Fibroblast of pulmonary artery (primary cell): ENCODE data around the gene SMC1B.
"Not testable (repeated sequence)": the region's sequence is repeated elsewhere in the genome, so short reads cannot be mapped to it uniquely, and the experiment has no call there.

ENCODE experiments used
- DNase-seq: peaks from one replicate; pipeline ENCODE4 v3.0.0-alpha.2; 2010; ENCODE audit warnings: low read depth
- H3K4me3 ChIP-seq: replicated peaks from 2 replicates; pipeline ENCODE4 v1.5.1; 2011; ENCODE audit warnings: low read depth, mild to moderate bottlenecking, control low read depth, low read length, moderate library complexity
- TF ChIP-seq, protein P1 (sequence below): IDR thresholded peaks from 2 replicates; pipeline ENCODE4 v1.5.1; 2011; ENCODE audit warnings: mild to moderate bottlenecking, control low read depth, low read length, inconsistent platforms; ENCODE audit errors: missing control alignments

SMC1B gene

DNA sequence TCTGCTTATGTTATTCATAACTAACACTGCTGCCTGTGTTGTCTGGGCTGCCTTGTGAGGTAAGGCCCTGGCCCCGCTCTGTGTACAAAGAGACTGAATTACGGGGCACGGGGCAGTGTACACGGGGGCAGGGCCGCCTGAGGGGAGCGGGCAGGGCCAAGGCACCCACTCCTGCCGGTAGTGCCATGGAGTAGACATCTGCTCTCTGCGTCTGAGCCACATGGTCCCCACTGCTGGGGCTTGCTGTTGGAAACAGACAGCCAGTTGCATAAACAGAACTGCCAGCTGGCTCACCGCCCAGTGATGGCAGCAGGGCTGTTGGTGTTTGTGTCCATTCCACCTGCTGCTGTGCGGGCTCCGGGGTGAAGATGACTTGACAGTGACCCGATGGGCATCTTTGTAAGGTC lies 83.9 kb downstream of the SMC1B start:
- TF ChIP-seq, protein P1, sequence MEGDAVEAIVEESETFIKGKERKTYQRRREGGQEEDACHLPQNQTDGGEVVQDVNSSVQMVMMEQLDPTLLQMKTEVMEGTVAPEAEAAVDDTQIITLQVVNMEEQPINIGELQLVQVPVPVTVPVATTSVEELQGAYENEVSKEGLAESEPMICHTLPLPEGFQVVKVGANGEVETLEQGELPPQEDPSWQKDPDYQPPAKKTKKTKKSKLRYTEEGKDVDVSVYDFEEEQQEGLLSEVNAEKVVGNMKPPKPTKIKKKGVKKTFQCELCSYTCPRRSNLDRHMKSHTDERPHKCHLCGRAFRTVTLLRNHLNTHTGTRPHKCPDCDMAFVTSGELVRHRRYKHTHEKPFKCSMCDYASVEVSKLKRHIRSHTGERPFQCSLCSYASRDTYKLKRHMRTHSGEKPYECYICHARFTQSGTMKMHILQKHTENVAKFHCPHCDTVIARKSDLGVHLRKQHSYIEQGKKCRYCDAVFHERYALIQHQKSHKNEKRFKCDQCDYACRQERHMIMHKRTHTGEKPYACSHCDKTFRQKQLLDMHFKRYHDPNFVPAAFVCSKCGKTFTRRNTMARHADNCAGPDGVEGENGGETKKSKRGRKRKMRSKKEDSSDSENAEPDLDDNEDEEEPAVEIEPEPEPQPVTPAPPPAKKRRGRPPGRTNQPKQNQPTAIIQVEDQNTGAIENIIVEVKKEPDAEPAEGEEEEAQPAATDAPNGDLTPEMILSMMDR, result no peak
- no peak overlapping the region for H3K4me3 ChIP-seq
- no peak for DNase-seq

DNA sequence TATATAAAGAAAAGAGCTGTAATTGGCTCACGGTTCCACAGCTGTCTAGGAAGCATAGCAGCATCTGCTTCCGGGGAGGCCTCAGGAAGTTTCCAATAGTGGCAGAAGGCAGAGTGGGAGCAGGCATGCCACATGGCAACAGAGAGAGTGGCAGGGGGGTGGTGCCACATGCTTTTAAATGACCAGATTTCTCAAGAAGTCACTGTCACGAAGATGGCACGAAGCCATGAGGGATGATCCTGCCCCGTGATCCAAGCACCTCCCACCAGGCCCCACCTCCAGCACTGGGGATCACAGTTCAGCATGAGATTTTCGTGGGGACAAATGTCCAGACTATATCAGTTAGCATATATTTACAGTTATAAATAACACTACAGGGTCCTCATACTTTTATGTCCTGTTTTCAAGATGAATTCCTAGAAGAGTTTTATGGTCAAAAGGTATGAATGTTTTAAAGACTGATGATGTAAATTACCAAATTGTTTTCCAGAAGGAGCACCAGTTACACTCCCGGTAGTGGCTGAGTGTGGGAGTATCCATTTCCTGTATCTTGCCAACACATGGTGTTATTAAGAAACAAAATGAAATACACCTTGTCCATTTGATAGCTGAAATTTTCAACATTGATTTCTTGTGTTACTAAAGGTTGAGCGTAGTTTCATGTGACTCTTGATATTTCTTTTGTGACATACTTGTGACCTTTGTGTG lies 84.4 kb downstream of the SMC1B start:
- TF ChIP-seq, protein P1, result no peak
- DNase-seq, result no peak
- no peak overlapping the region for H3K4me3 ChIP-seq

DNA sequence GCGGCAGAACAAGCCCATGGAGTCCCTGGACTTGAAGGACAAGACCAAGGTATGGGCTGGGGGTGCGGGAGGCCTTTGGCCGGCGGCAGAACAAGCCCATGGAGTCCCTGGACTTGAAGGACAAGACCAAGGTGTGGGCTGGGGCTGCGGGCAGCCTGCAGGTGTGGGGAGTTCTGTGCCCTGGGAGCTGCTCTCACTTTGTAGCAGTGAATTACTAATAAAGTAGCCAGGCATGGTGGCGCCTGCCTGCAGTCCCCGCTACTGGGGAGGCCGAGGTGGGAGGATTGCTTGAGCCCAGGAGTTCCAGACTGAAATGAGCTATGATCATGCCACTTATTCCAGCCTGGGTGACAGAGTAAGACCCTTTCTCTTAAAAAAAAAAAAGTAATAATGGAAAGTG lies 85.1 kb downstream of the SMC1B start:
- not testable (repeated sequence) for DNase-seq, H3K4me3 ChIP-seq

DNA sequence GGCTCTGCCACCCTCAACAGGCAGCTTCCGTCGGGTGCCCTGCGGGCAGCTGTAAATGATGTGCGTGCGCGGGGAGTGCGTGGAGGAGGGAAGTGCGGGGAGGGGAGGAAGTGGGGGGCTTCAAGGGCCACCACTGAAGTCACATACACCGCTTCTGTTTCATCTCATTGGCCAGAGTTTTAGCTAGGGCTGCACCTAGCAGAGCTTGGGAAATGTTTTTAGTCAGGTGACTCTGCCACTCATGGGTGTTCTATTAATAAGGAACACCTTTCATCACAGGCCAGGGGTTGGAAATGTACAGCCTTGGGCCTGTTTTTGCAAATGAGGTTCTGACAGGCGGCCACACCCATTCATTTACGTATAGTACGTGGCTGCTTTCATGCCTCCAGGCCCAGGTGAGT lies 89.1 kb downstream of the SMC1B start:
- DNase-seq, result no peak
- H3K4me3 ChIP-seq, result no peak overlapping the region
- TF ChIP-seq, protein P1, result no peak

DNA sequence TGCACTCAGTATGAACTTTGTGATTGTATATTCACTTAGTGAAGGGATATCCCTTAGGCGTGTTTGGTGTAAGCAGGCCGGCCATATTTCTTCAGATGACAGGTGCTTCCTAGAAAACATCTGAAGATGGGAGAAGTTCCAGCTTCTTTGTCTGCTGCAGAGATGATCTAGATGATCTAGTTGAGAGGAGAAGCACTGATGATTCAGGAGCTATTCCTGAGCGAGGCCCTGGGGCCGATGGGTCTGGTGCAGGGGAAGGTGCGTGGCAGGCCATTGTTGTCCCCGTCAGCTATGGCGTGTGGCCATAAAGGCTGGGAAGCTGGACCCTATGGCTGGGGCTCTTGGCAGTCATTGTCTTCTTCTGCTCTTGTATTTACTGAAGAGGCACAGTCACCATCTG lies 89.7 kb downstream of the SMC1B start:
- TF ChIP-seq, protein P1, result no peak
- no peak for DNase-seq
- no peak overlapping the region for H3K4me3 ChIP-seq

DNA sequence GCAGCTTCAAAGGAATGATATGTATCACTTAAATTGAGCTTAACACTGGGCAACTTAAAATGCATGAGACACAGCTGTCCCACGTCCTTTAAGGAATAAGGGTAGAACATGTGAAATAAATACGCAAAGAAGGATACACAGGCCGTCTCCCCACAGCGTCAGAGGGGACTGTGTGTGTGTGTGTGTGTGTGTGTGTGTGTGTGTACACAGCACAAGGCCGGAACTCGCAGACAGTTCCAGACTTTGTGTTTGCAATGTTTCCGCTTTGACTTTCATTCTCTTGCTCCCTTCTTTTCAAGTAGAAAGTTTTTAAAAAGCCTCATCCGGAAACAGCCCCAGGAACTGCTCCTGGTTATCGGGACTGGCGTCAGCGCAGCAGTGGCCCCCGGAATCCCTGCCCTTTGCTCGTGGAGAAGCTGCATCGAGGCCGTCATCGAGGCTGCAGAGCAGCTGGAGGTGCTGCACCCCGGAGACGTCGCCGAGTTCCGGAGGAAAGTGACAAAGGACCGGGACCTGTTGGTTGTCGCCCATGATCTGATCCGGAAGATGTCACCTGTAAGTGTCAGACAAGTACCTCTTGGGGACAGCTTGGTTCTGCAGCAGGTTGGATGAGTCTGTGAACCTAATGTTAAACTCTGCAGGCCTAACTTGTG lies 90.4 kb downstream of the SMC1B start:
- H3K4me3 ChIP-seq, result no peak overlapping the region
- TF ChIP-seq, protein P1, result no peak
- DNase-seq, result no peak

DNA sequence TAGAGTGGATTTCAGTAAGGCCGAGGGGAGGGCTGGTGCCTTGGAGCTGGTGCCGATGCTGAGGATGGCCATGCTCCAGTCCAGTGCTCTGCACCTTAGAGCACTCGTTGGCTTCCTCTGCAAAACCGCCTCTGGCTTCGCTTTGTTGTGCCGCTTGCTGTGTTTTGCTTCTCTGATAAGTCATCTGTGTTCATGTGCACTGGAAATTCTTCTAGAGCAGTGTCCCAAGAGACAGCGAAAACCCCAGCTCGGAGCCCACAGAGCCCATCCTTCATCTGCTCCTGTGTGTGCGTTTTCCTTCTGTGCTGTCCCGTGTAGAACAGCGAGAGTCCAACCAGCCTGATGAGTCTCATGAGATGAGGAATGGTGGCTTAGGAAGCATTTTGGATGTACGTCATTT lies 91.6 kb downstream of the SMC1B start:
- DNase-seq, result no peak
- H3K4me3 ChIP-seq, result no peak overlapping the region
- TF ChIP-seq, protein P1, result no peak
